ENCODE data around the gene ARHGEF3. TPM values are rescaled to one million over a fixed set of nuclear protein-coding genes. Genes with fewer than 3 reads are reported as not detected.
A peak's percentile ranks its signal among the peaks of the same experiment; 100 is the strongest.

ARHGEF3 gene
- total RNA-seq, 1 experiment from 2014 or later: 9.6 TPM

DNA sequence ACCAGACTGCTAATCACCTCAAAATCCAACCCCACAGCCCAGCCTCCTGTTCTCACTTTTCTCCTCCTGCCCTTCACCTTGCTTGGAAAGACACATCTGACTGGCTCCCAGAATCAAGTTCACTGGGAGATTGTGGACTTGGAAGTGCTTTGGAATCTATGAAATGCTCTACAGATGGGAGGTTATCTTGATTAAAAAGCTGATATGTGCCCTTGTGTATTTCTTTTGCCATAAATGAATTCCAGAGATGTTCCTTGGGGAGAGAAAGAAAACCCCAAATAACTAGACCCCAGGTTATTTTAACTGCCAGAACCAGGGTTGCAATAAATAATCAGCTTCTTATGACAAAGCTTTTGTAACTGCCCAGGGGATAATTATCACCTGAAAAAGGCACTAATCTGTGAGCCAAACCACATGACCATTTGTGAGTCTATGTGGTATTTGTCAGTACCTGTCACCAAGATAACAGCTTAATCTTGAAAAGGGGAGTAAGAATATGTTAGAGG lies 21.7 kb upstream of the ARHGEF3 start:
- DNase-seq (ENCODE audit: low read depth): no peak

GRCh38 chr3:56822501-56822900 lies 20.8 kb upstream of the ARHGEF3 start:
- no peak for DNase-seq (ENCODE audit: low read depth)

GRCh38 chr3:56819016-56819809 lies 17.5 kb upstream of the ARHGEF3 start:
- DNase-seq (ENCODE audit: low read depth): no peak

DNA sequence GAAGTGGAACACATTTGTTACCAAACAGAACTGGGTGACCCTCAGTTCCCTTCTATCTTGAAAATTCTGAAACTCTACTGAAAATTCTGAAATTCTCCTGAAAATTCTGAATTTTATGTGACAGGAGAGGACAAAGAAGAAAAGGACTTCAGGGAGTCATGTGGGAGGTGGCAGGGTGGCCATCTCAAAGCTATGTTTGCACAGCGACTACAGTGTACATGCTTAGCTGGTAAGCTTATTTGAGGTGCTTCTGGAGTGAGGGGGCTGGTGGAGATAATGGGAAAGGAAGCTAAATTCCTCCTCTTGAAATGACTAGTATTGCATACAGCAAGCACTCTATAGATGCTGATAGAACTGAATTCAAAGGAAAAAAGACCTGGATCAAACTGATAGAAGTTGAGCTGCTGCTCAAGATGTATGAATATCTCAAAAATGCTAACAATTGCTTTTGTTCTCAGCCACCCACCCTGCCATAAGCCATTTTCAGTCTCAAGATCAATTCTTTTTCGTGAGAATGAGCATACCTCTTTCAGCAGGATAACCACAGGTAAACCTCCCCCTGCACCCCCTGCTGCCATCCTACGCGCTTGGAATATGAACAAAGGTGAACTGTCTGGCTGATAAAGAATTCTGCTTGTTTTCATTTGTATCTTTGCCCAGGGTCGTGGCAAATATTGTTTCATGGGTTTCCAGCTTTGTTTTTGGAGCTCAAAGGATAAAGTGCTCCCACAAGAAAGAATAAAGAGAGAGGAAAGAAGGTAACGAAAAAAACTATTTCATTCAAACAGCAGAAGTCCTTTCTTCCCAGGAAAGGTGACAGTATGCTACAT lies 16.6 kb upstream of the ARHGEF3 start:
- DNase-seq (ENCODE audit: low read depth): no peak

- DNase-seq (ENCODE audit: low read depth): no peak
These were observed 15.9 kb upstream of the ARHGEF3 start for GRCh38 chr3:56817646-56818045.

- no peak for DNase-seq (ENCODE audit: low read depth)
These were observed 14.3 kb upstream of the ARHGEF3 start for GRCh38 chr3:56816061-56816460.

DNA sequence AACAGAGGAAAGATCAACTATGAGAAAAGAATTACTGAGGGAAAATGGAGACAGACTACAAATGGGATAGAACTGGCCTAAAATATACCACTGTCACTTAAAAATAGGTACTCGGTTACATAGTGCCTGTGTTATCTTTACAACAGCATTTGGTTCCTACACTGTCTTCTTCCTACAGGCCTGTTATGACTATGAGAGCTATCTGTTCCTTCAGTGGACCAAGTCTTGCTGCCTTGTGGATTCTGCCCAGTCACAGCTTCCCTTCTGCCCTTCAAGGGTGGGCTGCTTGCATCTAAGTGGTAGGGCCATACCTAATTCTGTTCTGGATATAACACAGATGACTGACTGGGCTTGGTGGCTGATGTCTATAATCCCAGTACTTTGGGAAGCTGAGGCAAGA lies 13.8 kb upstream of the ARHGEF3 start:
- no peak for DNase-seq (ENCODE audit: low read depth)

GRCh38 chr3:56813653-56813960 lies 11.9 kb upstream of the ARHGEF3 start:
- no peak for DNase-seq (ENCODE audit: low read depth)

GRCh38 chr3:56812754-56813652 lies 11.3 kb upstream of the ARHGEF3 start:
- DNase-seq (ENCODE audit: low read depth): peak; percentile 46

DNA sequence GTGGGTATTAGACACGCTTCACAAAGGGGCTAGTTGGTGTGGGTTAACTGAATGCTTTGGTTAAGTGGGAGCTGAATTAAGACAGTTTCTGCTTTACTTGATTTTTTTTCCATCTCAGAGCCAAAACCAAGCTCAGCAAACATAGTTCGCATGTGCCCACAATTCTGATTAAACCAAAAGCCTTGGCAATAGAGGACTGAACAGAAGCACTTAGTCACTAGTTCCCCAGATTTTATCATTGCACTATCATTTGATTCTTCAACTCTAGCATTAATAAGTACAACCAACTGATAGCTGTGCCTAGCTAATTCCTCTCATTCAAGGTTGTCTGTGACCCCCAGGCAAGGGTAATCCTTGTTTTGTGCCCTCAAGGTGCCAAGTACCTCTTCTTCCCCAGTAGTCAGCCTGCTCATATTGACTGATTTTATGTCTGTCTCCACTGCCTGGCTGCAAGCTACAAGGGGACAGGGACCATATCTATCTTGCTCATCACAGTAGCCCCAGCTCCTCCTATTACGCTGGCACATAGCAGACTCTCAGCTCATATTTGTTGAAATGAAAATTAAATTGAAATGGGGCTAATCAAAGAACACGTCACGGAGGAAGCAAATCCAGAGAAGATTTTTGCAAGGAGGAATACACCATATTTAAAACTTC lies 9.9 kb upstream of the ARHGEF3 start:
- no peak for DNase-seq (ENCODE audit: low read depth)

GRCh38 chr3:56810577-56811545 lies 9.1 kb upstream of the ARHGEF3 start:
- no peak for DNase-seq (ENCODE audit: low read depth)

- no peak for DNase-seq (ENCODE audit: low read depth)
These were observed 4.7 kb upstream of the ARHGEF3 start for GRCh38 chr3:56806407-56806806.

- DNase-seq (ENCODE audit: low read depth): no peak
These were observed 1.0 kb upstream of the ARHGEF3 start for GRCh38 chr3:56802790-56803189.

DNA sequence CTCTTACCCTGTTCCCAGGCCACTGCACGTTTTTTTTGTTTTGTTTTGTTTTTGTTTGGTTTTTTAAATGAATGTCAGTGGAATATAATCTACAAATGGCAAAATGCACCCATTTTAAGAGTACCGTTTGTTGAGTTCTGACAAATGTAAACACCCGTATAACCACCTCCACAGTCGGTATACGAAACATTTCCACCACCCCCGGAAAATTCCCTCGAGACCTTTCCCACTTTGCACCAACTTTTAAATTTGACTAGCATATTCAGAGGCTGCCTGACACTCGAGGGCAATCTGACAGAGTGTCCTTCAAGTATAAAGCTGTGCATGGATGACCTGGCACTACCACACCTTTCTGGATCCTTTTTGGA lies 613 bp upstream of the ARHGEF3 start:
- DNase-seq (ENCODE audit: low read depth): no peak

DNA sequence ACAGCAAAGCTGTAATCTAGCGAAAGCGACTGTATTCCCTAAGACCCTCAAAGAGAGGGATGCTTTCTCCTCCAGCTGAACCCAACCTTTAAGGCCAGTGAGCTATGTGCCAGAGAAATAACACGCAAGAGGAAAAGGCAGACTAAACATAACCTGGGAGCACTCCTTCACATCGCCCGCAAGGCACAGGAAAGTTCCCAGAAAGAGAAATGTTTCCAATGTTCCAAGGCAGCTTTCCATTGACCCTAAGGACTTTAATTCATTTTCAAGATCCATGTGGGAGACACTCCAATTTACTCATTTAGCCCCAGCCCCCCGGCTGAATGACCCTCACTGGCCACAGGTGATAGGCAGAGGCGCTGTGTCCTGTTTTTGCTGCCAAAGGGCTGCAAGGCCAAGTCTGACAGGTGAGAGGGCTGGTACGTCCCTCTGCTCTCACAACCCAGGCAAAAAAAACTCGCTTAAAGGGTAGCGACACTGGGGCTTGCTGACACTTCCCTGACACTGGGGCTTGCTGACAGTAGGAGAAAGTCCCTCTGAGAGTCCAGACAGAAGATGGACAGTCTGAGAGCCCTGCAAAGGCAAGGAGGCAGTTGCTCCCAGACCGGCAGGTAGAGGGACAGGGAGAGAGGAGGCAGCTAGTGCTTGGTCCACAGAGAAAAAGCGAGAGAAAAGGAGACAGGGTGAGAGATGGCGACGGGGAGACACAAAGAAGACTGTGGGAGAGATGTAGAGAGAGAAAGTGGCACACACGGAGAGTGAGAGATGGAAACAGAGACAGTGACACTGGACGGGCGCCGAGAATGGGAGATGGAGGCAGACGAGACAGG lies 702 bp downstream of the ARHGEF3 start:
- no peak for DNase-seq (ENCODE audit: low read depth)

- DNase-seq (ENCODE audit: low read depth): no peak
These were observed 1.5 kb downstream of the ARHGEF3 start for GRCh38 chr3:56800130-56800831.

- DNase-seq (ENCODE audit: low read depth): peak; percentile 52
These were observed 2.4 kb downstream of the ARHGEF3 start for GRCh38 chr3:56799251-56799882.

GRCh38 chr3:56796996-56797395 lies 4.8 kb downstream of the ARHGEF3 start:
- no peak for DNase-seq (ENCODE audit: low read depth)

Data from M059J (cell line).